MV-4-11 (cell line): ENCODE measurements around the gene PP2D1.
A peak's percentile ranks its signal among the peaks of the same experiment; 100 is the strongest.
"Not testable (repeated sequence)": the region's sequence is repeated elsewhere in the genome, so short reads cannot be mapped to it uniquely, and the experiment has no call there.

Experiments
- DNase-seq: peaks from one replicate; lab custom pipeline; 2025; lab: John Stamatoyannopoulos, UW

Gene PP2D1

DNA sequence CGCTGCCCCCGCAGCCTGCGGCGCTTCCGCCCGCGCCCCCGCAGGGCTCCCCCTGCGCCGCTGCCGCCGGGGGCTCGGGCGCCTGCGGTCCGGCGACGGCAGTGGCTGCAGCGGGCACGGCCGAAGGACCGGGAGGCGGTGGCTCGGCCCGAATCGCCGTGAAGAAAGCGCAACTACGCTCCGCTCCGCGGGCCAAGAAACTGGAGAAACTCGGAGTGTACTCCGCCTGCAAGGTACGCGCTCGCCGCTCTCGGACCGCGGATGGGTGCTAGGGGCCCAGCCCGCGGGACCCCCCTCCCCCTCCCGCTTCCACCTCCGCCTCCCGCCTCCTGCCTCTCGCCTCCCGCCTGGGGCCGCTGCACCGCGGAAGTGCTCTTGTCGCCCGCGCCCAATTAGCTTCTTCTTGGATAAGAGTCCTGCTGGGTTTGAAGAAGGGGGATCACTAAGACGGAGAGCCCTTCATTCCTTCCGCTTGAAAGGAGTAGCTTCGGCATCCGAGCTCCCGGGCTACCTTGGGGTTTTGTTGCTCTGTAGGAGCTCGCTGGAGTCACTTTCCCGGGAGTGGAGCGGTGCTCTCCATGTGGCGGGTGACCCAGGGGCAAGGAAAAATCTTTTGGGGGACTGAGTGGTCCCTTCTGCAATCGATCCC lies 28.6 kb upstream of the PP2D1 start:
- peak; percentile 63 for DNase-seq

DNA sequence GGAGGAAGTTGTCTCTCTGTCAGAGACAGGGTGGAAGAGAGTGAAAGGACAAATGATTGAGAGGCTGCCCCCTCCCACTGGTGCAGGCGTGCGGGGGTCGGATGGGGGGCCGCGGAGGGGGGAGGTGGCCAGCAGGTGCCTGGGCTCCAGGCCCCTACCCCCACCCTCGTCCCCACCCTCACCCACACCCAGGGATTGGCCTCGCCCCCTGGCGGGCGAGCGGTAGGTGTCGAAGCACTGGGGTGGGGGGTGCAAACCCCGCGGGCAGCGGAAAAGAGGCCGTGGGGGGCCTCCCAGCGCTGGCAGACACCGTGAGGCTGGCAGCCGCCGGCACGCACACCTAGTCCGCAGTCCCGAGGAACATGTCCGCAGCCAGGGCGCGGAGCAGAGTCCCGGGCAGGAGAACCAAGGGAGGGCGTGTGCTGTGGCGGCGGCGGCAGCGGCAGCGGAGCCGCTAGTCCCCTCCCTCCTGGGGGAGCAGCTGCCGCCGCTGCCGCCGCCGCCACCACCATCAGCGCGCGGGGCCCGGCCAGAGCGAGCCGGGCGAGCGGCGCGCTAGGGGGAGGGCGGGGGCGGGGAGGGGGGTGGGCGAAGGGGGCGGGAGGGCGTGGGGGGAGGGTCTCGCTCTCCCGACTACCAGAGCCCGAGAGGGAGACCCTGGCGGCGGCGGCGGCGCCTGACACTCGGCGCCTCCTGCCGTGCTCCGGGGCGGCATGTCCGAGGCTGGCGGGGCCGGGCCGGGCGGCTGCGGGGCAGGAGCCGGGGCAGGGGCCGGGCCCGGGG lies 27.9 kb upstream of the PP2D1 start, which contains the start of gene KAT2B:
Gene KAT2B (plus strand): TSS at position 682 of the 783 bp plus-strand sequence. CDS start 32 bp downstream, at position 714.
- DNase-seq, result peak; percentile 62

DNA sequence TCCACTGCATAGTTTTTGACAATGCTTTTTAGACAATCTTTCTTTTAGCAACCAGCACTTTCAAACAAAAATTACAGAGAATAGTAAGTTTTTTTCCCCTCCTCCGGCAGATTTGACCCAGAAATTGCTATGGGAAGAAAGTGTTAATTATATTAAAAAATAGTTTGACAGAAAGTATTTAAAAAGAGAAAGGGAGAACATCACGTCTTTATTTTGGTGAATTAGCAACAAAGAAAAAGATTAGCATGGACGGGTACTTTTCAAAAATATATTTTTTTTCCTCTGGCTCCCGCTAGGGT lies 27.4 kb upstream of the PP2D1 start:
- no peak for DNase-seq

DNA sequence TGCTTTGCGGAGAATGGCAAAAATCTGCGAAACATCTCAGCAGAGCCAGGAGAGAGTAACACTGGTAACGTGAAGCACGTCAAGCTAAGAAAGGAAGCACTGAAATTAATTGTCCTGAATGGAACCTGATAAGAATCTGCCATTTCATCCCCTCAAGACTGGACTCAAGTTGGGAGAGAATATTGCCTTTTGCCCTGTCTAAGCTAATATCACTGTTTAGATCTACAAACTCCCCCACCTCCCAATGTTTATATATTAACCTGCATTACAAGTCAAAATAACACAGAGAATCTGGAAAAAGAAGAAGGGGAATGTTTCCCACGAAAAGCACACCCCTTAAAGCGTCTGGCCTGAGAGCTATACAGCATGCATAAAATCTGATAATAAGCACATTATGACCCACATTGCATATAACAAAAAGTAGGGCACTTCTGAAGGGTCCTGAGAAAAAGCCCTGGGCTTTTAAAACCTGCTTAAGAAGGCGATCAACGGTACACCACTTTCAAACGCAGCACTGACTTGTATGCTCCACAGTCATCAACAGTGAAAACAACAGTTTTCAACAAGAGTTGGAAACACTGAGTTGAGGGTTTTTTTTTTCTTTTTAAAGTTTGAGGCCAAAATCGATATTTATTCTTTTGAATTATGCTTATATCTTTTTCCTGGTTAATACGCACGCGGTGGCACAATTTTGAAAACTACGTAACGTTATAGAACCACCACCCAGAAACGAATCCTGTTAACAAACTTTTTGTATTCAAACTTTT lies 26.8 kb upstream of the PP2D1 start:
- no peak for DNase-seq

DNA sequence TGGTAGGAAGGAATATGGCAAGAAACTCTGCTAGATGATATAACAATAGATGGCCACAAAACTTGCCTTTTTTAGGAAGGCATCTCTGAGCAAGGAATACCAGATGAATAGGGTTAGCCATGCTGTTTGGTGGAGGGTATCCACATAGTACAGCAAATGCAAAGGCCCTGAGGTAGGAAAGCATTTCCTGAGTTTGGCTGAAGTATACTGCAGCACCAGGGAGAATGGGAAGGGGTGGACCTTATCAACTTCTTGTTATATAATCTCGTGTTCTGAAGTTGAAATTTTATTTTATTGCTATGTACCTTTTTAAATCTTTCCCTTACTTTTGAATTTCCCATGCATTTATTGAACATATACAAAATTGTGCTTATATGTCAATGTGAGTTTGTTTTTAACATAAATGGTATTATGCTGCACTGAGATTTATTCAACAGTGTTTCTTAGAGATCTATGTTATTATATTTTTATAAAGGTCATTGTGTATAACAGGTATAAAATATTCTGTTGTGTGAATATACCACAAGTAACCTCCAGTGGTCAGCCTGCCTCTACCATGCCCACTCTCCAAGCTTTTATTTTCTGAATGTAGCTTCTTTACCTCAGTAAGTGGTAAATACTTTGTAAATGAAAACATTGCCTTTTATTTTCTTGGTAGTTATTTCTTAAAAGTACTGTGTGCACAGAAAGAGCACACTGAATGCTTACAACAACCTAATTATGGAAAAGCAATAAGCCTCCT lies 25.4 kb upstream of the PP2D1 start:
- no peak for DNase-seq

DNA sequence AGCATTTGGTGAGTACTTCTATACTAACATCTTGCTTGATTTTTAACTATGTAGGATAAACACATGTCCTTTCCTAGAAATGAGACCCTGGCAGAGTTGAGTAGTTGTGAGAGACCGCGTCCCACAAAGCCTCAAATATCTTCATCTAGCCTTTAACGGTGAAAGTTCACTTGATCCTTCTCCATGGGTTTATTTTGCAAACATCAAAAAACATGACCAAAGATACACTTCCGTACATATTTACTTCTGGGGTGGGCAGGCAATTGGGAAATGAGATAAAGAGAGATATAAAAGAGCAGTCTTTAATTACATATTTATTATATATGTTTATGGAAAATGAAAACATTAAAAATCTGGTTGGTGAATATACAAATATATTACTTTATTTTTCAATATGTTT lies 23.0 kb upstream of the PP2D1 start:
- DNase-seq, result no peak

DNA sequence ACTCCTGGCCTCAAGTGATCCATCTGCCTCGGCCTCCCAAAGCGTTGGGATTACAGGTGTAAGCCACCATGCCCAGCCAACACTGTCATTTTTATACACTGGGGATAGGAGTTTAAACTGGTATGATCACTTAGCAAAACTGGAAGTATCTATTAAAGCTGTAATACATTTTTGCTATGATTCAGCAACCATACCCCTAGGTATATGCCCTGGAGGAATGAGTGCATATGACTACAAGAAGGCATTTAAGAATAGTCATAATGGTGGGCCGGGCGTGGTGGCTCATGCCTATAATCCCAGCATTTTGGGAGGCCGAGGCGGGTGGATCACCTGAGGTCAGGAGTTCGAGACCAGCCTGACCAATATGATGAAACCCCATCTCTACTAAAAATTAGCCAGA lies 19.9 kb upstream of the PP2D1 start:
- not testable (repeated sequence) for DNase-seq

DNA sequence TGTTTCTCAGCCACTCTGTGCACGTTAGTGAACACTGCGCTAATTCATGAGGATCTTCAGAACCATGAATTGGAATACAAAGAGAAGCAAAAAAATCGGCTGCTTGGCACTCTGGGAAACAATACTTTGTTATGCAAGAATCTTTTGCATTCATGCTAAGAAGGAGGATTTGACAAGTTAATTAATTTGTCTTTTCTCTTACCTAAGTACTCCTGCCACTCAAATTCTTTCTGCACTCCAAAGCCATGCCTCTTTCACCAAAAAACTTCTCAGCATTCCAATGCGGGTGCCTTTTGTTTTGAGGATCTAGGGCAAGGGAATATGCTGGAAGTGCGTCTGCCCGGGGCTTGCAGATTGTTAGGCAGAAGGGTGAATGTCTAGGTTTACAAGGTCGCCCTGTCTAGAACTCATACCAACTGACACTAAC lies 16.9 kb upstream of the PP2D1 start:
- no peak for DNase-seq

DNA sequence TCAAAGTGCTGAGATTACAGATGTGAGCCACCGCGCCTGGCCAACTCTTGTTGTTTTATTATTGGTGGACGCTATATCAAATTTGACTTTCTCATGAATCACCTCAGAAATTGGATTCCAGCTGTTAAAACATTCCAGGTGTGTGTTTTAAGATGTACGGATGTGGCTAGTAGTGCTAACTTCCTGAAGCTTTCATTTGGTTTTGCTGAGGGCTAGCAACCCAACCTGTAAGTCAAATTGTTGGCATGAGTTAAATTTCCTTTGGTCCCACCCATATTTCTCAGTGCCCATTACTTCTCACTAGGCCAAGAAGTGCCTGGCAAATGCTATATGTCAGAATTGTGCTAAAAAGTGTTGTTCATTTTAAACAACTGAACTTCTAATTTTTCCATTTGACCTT lies 15.1 kb upstream of the PP2D1 start:
- no peak for DNase-seq

DNA sequence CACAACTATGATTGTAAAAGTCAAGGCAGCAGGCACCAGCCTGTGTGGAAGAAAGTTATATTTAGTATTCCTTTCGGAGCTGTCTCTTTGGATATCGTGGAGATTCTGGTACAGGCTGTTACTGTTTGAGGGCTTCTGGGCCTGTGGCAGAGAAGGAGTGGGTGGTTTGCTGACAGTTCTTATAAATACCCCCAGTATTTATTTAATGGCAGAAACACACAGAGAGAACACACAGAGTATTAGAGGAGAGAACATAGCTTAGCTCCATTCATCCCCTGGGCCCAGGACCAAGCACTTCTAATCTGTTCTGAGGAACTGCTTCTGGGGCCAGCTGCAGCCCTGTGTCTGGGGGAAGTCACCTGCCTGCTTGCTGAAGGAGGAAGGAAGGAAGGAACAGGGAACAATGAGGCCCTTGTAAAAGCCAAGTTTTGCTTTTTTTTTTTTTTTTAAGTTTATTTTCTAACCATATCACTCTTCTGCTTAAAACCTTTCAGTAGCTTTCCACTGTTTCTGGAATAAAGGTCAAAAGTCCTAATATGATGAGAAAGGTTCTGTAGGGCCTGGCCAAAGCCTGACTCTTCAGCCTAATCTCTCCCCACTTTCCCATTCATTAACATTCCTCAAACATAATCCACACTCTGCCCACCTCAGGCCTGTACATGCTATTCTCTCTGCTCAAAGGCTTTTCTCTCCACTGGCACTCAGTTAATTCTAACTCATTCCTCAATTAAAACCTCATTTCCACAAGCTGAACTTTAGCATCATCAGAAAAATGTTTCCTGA lies 11.8 kb upstream of the PP2D1 start:
- peak; percentile 8 for DNase-seq

DNA sequence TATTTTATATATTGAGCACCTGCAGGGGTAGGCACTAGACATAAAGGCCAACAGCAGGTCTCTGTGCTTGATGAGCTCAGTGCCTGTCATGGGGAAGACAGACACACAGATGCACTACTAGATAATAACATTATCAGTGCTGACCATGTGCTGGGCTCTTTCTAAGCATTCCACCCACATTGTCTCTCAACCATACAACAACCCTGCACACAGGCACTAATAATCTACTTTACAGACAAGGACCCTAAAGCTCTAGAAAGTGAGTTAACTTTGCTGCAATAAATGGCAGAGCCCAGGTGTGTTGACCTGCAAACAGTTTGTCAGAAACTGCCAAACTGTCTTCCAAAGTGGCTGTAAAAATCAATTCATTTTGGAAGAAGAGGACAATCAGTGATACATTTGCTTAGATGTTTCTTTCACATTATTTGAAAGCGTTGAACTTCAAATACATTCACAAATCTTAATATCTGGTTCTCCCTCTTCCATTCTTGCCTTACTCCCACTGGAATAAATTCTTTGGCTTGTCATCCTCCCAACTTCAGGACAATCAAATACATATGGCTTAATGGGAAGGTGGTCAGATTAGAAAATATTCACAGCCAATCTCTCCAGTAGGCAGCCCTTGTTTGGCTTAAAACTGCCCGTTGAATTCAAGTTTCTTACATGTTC lies 11.0 kb upstream of the PP2D1 start:
- DNase-seq, result no peak

DNA sequence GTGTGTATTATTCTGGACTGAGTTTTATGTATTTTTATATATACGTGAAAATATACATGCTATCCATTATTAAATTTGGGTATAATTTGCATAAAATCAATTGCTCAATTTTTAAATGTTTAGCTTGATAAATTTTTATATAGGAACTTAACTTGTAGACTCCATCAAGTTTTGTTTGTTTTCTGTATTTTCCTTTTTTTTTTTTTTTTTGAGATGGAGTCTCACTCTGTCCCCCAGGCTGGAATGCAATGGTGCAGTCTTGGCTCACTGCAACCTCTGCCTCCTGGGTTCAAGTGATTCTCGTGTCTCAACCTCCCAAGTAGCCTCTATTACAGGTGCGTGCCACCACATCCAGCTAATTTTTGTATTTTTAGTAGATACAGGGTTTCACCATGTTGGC lies 4.0 kb upstream of the PP2D1 start:
- DNase-seq, result not testable (repeated sequence)

DNA sequence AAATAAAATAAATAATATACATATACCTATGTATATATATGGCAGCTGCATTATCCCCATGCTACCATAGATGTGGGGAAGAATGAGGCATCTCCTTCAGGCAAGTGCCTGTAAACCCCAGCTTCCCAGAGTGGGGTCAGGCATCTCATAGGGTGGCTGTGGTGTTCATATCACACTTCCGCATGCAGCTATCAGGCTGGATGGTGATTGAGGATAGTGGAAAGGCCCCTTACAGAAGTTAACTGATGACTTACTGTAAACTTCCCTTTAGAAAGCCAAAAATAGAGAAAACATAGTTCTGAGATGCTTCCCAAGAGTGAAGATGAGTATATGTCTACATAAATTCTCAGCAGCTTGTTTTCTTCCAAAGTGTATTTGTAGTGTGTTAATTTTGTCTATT lies 3.5 kb upstream of the PP2D1 start:
- no peak for DNase-seq

DNA sequence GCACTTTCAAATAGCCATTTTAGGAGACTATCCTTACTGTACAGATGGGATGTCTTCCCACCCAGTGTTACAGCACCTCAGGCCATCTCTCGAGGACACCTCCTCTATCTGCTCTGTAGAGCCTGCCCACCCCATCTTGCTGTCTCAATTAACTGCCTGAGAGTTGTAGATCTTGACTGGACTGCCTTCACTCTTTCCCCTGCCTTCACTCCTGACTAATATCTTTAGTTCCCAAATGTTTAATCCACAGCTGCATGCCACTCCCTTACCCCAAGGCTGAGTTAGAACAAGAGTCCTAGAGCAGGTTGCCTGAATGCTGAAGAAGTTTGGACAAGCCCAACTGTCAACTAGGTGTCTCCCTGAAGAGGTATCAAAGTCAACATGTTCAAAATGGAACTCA lies 1.3 kb upstream of the PP2D1 start:
- no peak for DNase-seq

DNA sequence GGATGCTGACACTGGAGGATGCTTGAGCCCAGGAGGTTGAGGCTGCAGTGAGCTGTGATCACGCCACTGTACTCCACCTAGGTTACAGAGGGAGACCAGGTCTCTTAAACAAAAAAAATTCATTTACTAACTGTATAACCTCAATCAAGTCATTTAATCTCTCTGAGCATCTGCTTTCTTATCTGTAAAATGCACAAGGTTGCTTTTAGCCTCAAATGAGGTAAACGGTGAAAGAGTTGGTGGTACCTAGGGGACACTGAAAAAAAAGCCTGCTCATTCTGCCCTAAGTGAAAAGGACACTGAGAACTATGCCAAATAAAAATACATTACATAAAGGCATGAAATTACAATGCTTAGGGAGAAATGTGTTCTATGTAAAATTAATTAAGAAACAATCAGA lies 3.4 kb downstream of the PP2D1 start:
- no peak for DNase-seq

DNA sequence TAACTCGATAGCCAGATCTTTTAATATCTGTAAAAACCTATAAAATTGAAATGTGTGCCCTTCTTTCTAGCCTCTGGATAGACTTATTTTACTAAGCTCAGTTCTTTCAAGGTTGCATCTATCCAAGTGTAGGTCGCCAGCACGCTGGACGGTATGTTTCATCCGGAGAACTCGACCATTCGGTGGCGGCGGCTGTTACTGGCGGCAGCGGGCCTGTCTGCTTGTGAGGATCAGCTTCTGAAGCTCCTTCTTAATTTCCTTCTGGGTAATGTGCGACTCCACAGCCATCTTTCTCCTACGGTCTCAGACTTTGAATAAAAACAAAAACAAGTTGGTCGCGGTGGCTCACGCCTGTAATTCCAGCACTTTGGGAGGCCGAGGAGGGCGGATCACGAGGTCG lies 4.1 kb downstream of the PP2D1 start:
- no peak for DNase-seq

DNA sequence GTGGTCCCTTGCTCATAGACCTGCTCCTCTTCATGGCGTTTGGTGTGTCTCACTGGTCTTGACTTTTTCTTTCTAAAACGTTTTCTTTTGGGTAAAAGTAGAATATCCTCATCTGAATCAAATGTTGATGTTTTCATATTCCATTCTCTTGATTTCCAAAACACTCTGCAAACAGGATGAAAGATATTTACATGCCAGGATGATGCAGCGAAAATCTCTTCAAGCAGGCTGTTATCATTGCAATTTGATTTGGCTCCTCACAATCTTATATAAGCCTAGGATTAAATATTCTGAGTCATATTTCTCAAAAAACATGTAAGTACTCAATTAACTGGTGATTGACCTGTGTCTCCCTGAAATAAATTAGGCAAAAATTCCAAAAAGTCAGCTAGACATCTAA lies 10.1 kb downstream of the PP2D1 start:
- DNase-seq, result no peak

DNA sequence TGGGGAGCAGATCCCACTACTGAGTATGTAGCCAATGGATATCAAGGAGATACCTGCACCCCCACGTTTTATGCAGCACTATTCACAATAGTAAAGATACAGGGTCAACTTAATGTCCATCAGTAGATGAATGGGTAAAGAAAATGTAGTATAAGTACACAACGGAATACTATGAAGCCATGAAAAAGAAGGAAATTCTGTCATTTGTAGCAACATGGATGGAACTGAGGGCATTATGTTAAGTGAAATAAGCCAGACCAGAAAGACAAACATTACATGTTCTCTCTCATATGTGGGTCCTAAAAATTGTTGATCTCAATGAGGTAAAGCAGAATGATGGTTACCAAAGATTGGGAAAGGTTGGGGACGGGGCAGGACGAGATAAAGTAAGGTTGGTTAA lies 14.6 kb downstream of the PP2D1 start:
- no peak for DNase-seq

DNA sequence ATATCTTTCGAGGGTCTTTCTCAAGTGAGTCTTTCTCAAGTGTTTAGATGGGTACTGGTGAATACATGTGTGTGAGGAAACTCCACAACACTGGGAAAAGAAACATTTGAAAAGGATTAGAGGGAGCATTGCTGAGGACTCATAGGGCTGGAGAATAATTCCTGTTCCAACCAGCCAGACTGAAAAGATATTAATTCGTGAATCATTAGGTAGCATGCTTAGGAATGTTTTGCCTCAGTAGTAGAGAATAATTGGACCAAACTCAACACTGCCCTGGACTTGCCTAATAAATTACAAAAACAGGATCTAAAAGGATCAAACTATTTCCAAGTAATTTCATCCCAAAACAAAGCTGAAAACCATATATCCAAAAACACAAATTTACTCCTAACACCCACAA lies 17.3 kb downstream of the PP2D1 start:
- DNase-seq, result no peak

DNA sequence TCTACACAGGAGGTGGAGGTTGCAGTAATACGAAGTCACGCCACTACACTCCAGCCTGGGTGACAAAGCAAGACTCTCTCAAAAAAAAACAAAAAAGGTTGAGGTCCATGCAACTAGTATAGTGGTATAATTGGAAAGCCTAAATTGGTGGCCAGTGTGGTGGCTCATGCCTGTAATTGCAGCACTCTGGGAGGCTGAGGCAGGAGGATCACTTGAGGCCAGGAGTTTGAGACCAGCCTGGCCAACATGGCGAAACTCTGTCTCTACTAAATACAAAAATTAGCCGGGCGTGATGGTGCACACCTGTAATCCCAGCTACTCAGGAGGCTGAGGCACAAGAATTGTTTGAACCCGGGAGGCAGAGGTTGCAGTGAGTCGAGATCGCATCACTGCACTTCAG lies 23.2 kb downstream of the PP2D1 start:
- DNase-seq, result not testable (repeated sequence)

DNA sequence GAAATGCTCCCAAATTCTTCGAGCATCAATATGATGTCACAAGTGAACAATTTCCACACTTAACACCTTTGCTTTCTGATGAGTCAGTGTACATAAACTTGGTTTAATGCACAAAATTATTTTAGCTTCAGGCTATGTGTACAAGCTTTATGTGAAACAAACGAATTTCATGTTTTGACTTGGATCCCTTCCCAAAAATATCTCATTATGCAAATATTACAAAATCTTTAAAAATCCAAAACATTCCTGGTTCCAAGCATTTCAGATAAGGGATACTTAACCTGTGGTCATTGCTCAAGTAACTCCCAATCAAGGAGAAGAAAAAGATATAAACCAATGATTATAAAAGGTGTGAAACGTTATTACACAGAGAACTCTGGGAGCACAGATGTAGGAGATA lies 40.0 kb downstream of the PP2D1 start:
- no peak for DNase-seq
